GM21619 (cell line): ENCODE measurements around the gene AIFM3.
"Not testable (repeated sequence)": the region's sequence is repeated elsewhere in the genome, so short reads cannot be mapped to it uniquely, and the experiment has no call there.

Source experiments
- ATAC-seq: cut with Tn5 transposase; IDR thresholded peaks from one replicate; pipeline ENCODE4 v1.9.1; 2021; ENCODE audit not compliant: unreplicated experiment

Gene AIFM3

GRCh38 chr22:20957102-20957682, 9.9 kb upstream of the AIFM3 start:
- ATAC-seq, result no peak

GRCh38 chr22:20957683-20958431, 9.2 kb upstream of the AIFM3 start:
- no peak for ATAC-seq

- no peak for ATAC-seq
These were observed 7.2 kb upstream of the AIFM3 start for GRCh38 chr22:20959578-20960461.

GRCh38 chr22:20960609-20961008, 6.4 kb upstream of the AIFM3 start:
- no peak for ATAC-seq

- no peak for ATAC-seq
These were observed 4.5 kb upstream of the AIFM3 start for GRCh38 chr22:20962491-20962945.

- no peak for ATAC-seq
These were observed 3.6 kb upstream of the AIFM3 start for GRCh38 chr22:20963201-20964052.

- ATAC-seq, result no peak
These were observed 2.8 kb upstream of the AIFM3 start for GRCh38 chr22:20964090-20964798.

GRCh38 chr22:20964799-20965103, 2.3 kb upstream of the AIFM3 start:
- no peak for ATAC-seq

- ATAC-seq, result no peak
These were observed 1.8 kb upstream of the AIFM3 start for GRCh38 chr22:20965104-20965887.

- no peak for ATAC-seq
These were observed 883 bp upstream of the AIFM3 start for GRCh38 chr22:20965888-20966855.

GRCh38 chr22:20967697-20968211, 699 bp downstream of the AIFM3 start:
- ATAC-seq, result no peak

- no peak for ATAC-seq
These were observed 1.4 kb downstream of the AIFM3 start for GRCh38 chr22:20968281-20968977.

GRCh38 chr22:20970939-20971657, 4.0 kb downstream of the AIFM3 start:
- ATAC-seq, result no peak

- ATAC-seq, result not testable (repeated sequence)
These were observed 5.1 kb downstream of the AIFM3 start for GRCh38 chr22:20972014-20972694.

- ATAC-seq, result no peak
These were observed 6.0 kb downstream of the AIFM3 start for GRCh38 chr22:20972933-20973577.
